ENCODE results near the gene GLOD5.

- TF ChIP-seq, protein P1, sequence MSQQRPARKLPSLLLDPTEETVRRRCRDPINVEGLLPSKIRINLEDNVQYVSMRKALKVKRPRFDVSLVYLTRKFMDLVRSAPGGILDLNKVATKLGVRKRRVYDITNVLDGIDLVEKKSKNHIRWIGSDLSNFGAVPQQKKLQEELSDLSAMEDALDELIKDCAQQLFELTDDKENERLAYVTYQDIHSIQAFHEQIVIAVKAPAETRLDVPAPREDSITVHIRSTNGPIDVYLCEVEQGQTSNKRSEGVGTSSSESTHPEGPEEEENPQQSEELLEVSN (IDR thresholded peaks at IDR 0.05; ENCODE audit: borderline replicate concordance, low read depth): no peak
- TF ChIP-seq ZC3H11A (IDR thresholded peaks at IDR 0.05): no peak
- TF ChIP-seq, protein P2, sequence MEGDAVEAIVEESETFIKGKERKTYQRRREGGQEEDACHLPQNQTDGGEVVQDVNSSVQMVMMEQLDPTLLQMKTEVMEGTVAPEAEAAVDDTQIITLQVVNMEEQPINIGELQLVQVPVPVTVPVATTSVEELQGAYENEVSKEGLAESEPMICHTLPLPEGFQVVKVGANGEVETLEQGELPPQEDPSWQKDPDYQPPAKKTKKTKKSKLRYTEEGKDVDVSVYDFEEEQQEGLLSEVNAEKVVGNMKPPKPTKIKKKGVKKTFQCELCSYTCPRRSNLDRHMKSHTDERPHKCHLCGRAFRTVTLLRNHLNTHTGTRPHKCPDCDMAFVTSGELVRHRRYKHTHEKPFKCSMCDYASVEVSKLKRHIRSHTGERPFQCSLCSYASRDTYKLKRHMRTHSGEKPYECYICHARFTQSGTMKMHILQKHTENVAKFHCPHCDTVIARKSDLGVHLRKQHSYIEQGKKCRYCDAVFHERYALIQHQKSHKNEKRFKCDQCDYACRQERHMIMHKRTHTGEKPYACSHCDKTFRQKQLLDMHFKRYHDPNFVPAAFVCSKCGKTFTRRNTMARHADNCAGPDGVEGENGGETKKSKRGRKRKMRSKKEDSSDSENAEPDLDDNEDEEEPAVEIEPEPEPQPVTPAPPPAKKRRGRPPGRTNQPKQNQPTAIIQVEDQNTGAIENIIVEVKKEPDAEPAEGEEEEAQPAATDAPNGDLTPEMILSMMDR (IDR thresholded peaks at IDR 0.05): no peak
- no peak for TF ChIP-seq RCOR1 (IDR thresholded peaks at IDR 0.05; ENCODE audit: low read depth, low read length)
These were observed 28.0 kb downstream of the GLOD5 start for GRCh38 chrX:48789366-48790220.
